Heart left ventricle (tissue), 13 donors: Measurements from ENCODE around the gene CLTB.

Source experiments
- CTCF ChIP-seq, 12 donors: fragments of 200-600 bp; sonication (generic) in 4 of 12; IDR thresholded peaks; one replicate each; pipeline versions ENCODE4 v1.5.0 to v1.8.0; 2018 to 2022; ENCODE audit warnings: antibody characterized with exemption in 12 of 12, mild to moderate bottlenecking in 5 of 12
- POLR2A ChIP-seq, 2 donors: fragments of 450-650 bp; IDR thresholded peaks; one replicate each; pipeline ENCODE4 v1.6.1; 2017; ENCODE audit warnings: antibody characterized with exemption in 2 of 2, mild to moderate bottlenecking in 2 of 2, moderate library complexity in 2 of 2
- donor health status: ischemic (EF 13 %, LVEDD 7.1; RV severe dilation, severe dysfunction).
- donor health status: DM: no; HTN: yes; CAD: no.
- donor health status: DM: no; HTN: no; CAD: no.
- donor health status: ischemic (EF 25% LVEDD 6.9; RV normal size, moderate dysfunction).
- donor health status: ischemic (EF 25% LVEDD 5.7; RV mildly dilated, moderate dysfunction).
- donor health status: ischemic (EF 35%, LVEDD 5.7; RV mildly dilated, moderate dysfunction).
- donor health status: nonischemic (EF 11% LVEDD 7.7; RV severe dilation, severe dysfunction).
- donor health status: DM: yes; HTN: yes; CAD: no.
- donor health status: PGD.
- donor health status: ischemic (EF 29% LVEDD 5.4; RV normal size, mild dysfunction).
- donor health status: nonischemic (EF 23%, LVEDD 6.1; RV moderate dilation, normal function).

- TF ChIP-seq CTCF (IDR thresholded peaks at IDR 0.05) (no peak), POLR2A (IDR thresholded peaks at IDR 0.05) (no peak)
Measured at GRCh38 chr5:176368726-176369125, 47.6 kb downstream of the CLTB start.
